GM18868 (cell line): Measurements from ENCODE around the gene HES5.

ENCODE experiments used
- ATAC-seq: cut with Tn5 transposase; IDR thresholded peaks from one replicate; pipeline ENCODE4 v1.9.1; 2021; ENCODE audit warnings: mild to moderate bottlenecking, moderate library complexity; ENCODE audit not compliant: unreplicated experiment

Gene HES5

GRCh38 chr1:2502661-2503553 is 27.2 kb downstream of the HES5 start:
- no peak for ATAC-seq

DNA sequence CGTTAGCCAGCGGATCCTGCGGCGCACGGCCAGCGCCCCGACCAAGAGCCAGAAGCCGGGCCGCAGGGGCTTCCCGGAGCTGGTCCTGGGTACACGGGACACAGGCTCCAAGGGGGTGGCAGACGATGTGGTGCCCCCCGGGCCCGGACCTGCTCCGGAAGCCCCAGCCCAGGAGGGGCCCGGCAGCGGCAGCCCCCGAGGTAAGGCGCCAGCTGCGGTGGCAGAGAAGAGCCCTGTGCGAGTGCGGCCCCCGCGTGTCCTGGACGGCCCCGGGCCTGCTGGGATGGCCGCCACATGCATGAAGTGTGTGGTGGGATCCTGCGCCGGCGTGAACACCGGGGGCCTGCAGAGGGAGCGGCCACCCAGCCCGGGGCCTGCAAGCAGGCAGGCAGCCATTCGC is 27.9 kb downstream of the HES5 start:
- ATAC-seq = no peak

DNA sequence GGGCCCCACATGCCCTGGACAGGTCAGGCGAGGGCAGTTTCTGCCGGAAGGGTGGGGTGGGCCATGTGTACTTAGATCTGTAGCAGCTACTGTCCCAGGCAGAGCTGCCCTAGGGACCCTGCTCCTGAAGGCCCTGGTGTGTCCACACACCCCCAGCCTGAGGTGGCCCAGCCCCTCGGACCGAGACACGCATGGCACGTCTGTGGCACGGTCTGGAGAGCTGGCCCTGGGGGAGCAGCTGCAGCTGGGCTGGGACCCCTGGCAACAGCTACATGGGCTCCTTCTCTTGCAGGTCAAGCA is 28.3 kb downstream of the HES5 start:
- ATAC-seq = no peak

DNA sequence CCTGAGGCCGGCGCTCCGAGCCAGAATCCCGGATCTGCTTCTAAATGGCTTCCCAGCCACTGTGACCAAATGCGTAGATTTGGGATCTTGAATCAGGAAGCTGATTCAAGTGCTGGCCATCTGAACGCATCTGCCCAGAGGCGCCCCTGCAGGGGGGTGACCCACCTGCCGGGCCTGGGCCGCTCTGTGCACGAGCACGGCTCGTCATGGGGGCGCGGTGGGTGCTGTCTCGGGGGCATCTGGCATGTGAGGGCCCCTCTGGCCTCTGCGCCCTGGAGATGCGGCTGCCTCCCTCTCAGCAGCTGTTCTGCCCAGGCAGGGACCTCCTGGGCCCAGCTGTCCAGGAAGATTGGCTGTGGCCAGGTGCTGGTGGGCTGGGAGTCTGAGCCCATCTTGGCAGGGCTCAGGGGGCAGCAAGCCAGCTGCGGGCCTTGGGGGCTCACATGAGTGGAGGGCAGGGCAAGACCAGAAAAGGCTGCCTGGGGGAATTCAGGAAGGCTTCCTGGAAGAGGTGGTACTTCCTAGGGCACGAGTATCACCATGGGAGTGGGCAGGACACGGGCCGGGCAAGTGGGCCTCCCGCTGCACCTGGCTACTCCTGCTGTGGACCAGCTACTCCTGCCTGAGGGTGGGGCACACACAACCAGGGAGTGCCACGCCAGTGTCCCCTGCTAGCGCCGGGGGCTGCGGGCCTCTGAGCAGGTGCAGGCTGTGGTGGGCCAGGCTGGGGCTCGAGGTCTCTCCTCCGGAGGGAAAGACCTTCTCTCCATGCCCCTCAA is 28.8 kb downstream of the HES5 start:
- no peak for ATAC-seq

DNA sequence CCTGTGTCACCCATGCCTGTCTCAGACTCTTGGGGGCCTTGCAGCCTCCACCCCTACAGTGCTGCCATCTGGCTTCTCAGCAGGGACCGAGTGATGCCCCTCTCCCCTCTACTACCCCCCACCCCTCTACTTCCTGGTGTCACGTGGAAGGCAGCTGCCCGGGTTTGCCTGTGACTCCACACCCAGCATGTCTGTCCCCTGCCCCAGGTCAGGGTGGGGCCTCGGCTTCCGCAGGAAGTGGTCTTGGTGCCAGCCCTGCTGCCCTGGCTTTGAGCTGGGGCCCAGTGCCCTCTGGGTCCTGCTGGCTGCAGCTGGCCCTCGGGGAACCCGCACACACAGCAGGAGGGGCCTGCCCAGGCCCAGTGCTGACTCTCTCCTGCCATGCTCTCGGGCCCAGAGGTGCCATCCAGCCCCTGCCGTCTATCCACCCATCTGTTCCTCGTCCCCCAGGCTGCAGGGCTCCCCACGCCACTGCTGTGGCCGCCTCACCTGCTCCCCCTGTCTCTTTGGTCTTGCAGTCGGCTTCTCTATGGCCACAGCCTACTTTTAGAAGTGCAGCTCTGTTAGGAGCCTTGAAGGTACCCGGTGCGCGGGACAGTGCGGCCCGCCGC is 30.0 kb downstream of the HES5 start:
- ATAC-seq = no peak

DNA sequence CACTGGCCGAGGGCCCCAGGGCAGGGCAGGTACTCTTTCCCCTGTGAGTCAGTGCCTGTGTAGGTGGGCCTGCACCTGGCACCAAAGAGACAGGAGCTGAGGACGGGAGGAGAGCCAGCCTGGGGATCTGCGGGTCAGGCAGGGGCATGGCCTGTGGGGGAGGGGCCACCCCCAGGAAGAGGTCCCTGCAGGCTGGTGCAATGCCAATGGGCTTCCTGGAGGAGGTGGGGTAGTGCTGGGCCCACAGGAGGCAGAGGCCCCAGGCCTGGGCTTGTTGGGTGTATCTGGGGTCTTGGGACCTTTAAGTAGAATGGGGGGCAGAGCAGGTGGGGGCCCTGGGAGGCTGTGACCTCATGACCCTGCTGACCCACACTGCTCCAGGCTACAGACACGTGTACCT is 30.8 kb downstream of the HES5 start:
- ATAC-seq = no peak

DNA sequence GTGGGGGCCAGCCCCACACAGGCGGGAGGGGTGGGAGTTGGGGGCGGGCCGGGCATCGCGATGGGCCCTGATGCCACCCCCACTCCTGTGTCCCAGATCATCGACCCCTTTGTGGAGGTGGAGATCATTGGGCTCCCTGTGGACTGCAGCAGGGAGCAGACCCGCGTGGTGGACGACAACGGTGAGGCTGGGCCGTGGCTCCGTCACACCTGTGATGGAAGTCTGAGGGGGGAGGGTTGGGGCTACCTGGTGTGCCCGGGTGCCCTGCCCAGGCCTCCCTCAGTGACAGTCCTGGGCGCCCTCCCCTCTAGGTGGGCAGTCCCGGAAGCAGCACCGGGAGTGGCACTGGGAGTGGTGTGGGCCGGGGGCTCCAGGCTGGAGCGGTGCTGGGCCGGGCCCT is 31.4 kb downstream of the HES5 start:
- ATAC-seq = no peak

DNA sequence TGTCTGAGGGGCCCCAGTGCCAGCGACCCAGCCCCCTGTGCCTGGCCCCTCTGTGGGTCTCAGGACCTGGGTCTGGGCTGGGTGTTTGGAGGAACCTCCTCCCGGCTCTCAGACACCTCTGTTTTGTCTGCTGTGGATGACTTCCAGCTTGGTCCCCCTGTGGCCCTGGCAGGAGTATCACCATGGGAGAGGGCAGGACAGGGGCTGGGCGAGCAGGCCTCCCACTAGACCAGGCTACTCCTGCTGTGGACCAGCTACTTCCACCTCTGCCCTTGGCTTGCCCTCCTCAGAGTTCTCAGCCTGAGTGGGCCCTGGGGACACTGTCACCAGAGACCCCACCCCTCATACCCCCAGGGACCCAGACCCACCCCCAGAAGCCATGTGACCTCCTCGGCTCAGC is 32.2 kb downstream of the HES5 start:
- ATAC-seq = no peak

GRCh38 chr1:2496746-2497145 is 33.3 kb downstream of the HES5 start:
- ATAC-seq = no peak

DNA sequence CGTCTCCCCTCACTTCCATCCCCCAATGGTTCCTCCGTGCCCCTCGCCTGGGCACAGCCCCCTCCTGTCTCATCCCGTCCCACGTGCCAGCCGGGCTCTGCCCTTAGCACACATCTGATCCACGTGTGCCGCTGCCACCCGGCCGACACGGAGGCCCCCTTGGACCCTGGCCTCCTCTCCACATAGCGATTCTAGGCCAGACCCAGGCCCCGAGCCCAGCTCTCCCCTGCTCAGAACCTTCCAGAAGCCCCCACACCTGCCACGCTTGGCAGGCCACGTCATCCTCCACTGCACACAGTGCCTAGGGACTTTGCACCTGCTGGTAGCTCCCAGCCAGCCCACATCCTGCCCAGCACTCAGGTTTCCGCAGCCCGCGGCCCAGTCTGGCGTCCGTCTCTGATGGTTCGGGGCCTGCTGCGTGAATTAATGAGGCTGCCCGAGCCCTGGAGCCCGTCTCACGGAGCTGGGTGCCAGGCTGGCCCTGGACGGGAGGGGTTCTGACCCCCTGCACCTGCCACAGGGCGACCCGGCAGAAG is 33.9 kb downstream of the HES5 start:
- no peak for ATAC-seq

- ATAC-seq = no peak
These were observed 34.5 kb downstream of the HES5 start for GRCh38 chr1:2495546-2495945.

GRCh38 chr1:2495026-2495425 is 35.0 kb downstream of the HES5 start:
- no peak for ATAC-seq

- ATAC-seq = no peak
These were observed 35.8 kb downstream of the HES5 start for GRCh38 chr1:2494323-2494693.

- ATAC-seq = no peak
These were observed 36.3 kb downstream of the HES5 start for GRCh38 chr1:2493691-2494322.

GRCh38 chr1:2493218-2493617 is 36.8 kb downstream of the HES5 start:
- no peak for ATAC-seq

GRCh38 chr1:2492091-2492490 is 38.0 kb downstream of the HES5 start:
- no peak for ATAC-seq

DNA sequence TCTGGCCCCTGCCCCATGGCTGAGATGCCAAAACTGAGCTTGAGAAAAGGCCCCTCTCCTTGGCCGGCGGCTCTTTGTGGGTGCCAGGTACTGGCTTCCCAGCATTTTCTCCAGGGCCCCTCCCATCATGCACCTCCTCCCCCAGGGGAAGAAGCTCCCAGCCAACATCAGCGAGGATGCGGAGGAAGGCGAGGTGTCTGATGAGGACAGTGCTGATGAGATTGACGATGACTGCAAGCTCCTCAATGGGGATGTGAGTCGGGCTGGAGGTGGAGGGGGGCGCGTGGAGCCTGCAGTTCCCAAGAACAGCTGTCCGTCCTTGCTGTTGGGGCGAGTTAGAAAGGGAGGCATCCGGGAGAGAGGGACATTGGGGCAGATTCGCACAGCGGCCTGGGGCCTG is 40.4 kb downstream of the HES5 start:
- no peak for ATAC-seq

- no peak for ATAC-seq
These were observed 41.4 kb downstream of the HES5 start for GRCh38 chr1:2488688-2489087.

DNA sequence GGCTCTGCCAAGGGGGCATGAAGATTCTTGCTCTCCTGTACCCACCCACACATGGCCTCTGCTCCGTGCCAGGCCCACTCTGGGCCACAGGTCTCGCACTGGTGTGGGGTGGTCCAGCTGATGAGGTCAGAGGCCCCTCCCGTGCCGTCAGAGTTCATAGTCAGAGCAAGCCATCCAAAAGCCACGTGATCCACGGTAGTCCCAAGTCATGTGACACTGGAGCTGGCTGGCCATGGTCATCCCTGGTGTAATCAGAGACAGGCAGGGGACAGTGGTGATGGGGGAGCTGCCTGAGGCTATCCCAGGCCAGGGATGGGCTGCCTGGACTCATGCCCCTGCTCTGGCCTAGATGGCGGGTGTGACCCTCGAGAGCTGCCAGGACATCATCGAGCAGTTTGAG is 43.5 kb downstream of the HES5 start:
- no peak for ATAC-seq

DNA sequence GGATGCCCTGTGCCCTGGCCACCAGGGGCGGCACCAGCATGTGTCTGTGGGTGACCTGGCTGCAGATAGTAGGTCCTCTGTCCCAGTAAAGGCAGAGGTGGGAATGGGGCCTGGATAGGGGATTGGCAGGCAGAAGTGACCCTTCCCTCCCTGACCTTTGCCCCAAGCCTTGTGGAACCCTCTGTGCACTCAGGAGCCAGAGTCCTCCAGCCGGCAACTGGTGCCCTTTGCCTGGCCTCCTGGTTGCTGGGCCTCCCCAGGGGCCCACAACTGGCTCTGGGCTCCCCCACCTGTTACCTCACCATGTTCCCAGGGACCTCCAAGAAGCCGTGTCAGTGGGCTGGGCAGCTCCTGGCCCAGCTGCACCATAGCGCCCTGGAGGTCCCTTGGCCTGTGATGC is 44.0 kb downstream of the HES5 start:
- ATAC-seq = no peak

DNA sequence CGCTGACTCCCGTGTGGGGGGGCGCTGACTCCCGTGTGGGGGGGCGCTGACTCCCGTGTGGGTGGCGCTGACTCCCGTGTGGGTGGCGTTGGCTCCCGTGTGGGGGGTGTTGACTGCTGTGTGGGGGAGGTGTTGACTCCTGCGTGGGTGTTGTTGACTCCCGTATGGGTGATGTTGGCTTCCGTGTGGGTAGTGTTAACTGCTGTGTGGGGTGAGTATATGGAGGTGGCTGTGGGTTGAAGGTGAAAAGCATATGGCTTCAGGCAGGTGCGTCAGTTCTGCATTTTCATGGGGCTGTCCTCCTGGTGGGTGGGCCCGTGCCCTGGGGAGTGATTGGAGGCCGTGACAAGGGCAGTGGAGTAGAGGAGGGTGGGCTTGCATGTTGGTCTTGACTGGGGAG is 46.1 kb downstream of the HES5 start:
- ATAC-seq = no peak
